Measurements from ENCODE around the gene RAMACL.

Gene RAMACL

GRCh38 chr6:166538297-166539010 is 48.0 kb downstream of the RAMACL start:
- Histone ChIP-seq H3K4me3 (no peak overlapping the region), H3K4me1 (peaks cover 32 to 50% (median 42%) of the 10 kb centered on the region in 10 experiments), H3K27me3 (no peaks in the 10 kb centered on the region), H3K9ac (no peak overlapping the region), H3K36me3 (peaks cover 0 to 25% (median 0%) of the 10 kb centered on the region in 11 experiments; a peak in 3 of 22 replicates), H4K20me1 (peaks cover 0 to 28% (median 0%) of the 10 kb centered on the region in 11 experiments; a peak in 2 of 22 replicates), H3K27ac (no peak overlapping the region), H3K9me3 (replicated peaks in 1 of 11) (no peaks in the 10 kb centered on the region), H3K4me2 (peak overlapping the region in 6 of 11 experiments; percentile 18 to 95 (median 87); a peak in 8 of 22 replicates)
- no peak for TF ChIP-seq Cebpa-rat (IDR thresholded peaks at IDR 0.05)

GRCh38 chr6:166534658-166535406 is 51.6 kb downstream of the RAMACL start:
- H4K20me1 ChIP-seq = no peaks in the 10 kb centered on the region

GRCh38 chr6:166533205-166533824 is 53.2 kb downstream of the RAMACL start:
- Histone ChIP-seq H3K27ac (no peak overlapping the region), H4K20me1 (no peaks in the 10 kb centered on the region), H3K4me3 (no peak overlapping the region), H3K4me1 (peaks cover 0 to 5% (median under 1%) of the 10 kb centered on the region in 10 experiments; a peak in 6 of 20 replicates), H3K9me3 (replicated peaks in 1 of 11) (peaks cover 0 to 4% (median 0%) of the 10 kb centered on the region in 11 experiments; a peak in 1 of 22 replicates), H3K4me2 (no peak overlapping the region), H3K9ac (no peak overlapping the region), H3K36me3 (peaks cover 0 to 55% (median 0%) of the 10 kb centered on the region in 11 experiments; a peak in 4 of 22 replicates), H3K27me3 (no peaks in the 10 kb centered on the region)
- TF ChIP-seq Cebpa-rat (IDR thresholded peaks at IDR 0.05) = no peak

More at GRCh38 chr6:166534658-166535406, 51.6 kb downstream of the RAMACL start:
- Histone ChIP-seq H3K27ac (no peak overlapping the region), H3K4me2 (no peak overlapping the region), H3K9me3 (replicated peaks in 1 of 11) (no peaks in the 10 kb centered on the region), H3K36me3 (peaks cover 0 to 50% (median 0%) of the 10 kb centered on the region in 11 experiments; a peak in 4 of 22 replicates), H3K9ac (no peak overlapping the region), H3K4me1 (peaks cover 9 to 20% (median 14%) of the 10 kb centered on the region in 10 experiments), H3K4me3 (no peak overlapping the region), H3K27me3 (no peaks in the 10 kb centered on the region)
- no peak for TF ChIP-seq Cebpa-rat (IDR thresholded peaks at IDR 0.05)
